ENCODE results near the gene CERCAM. TPM values are rescaled to one million over a fixed set of nuclear protein-coding genes. Genes with fewer than 3 reads are reported as not detected.
A peak's percentile ranks its signal among the peaks of the same experiment; 100 is the strongest.

CERCAM gene
- total RNA-seq, 2 experiments from 2014 or later, result 3.3 to 3.5 TPM

GRCh38 chr9:128456613-128457061, 36.0 kb downstream of the CERCAM start:
- peaks cover 16% of the 10 kb centered on the region for H3K4me1 Mint-ChIP-seq (ENCODE audit: low read depth)
- intact Hi-C loops (cut with micrococcal nuclease), result no loop called here
- TF ChIP-seq CTCF (IDR thresholded peaks at IDR 0.05), result no peak
- ATAC-seq (peak; percentile 63), DNase-seq (peak; percentile 74)
- ChIA-PET CTCF (no interaction called here), POLR2A (interaction anchor here (1.1 kb wide), 1 partner anchor 10 kb away, joined by 3 read pairs; no protein-coding TSS in a partner anchor)
- H3K27me3 Mint-ChIP-seq, result no peaks in the 10 kb centered on the region
- H3K9me3 Mint-ChIP-seq, result no peaks in the 10 kb centered on the region
- H3K27ac Mint-ChIP-seq, result peak overlapping the region; percentile 88
- peaks cover 25% of the 10 kb centered on the region for H3K36me3 Mint-ChIP-seq (ENCODE audit: low read depth)
- peak overlapping the region; percentile 82 for H3K4me3 Mint-ChIP-seq

GRCh38 chr9:128457207-128457606, 36.5 kb downstream of the CERCAM start:
- intact Hi-C loops (cut with micrococcal nuclease), result no loop called here
- H3K9me3 Mint-ChIP-seq, result no peaks in the 10 kb centered on the region
- H3K27ac Mint-ChIP-seq, result peak overlapping the region; percentile 88
- H3K36me3 Mint-ChIP-seq (ENCODE audit: low read depth), result peaks cover 30% of the 10 kb centered on the region
- no peak for TF ChIP-seq CTCF (IDR thresholded peaks at IDR 0.05)
- DNase-seq, result no peak
- CTCF ChIA-PET, result interaction anchor here (1.2 to 1.4 kb wide), 3 partner anchors 19 to 361 kb away, joined by 3 read pairs; partner anchors contain the start of gene ENDOG
- peaks cover 16% of the 10 kb centered on the region for H3K4me1 Mint-ChIP-seq (ENCODE audit: low read depth)
- no peaks in the 10 kb centered on the region for H3K27me3 Mint-ChIP-seq
- no peak for ATAC-seq
- POLR2A ChIA-PET, result interaction anchor here (0.6 to 1.1 kb wide), 5 partner anchors 9 to 946 kb away, joined by 3 to 4 read pairs (median 3); partner anchors contain the start of genes GLE1 and ZDHHC12
- peak overlapping the region; percentile 82 for H3K4me3 Mint-ChIP-seq

GRCh38 chr9:128459011-128459410, 38.4 kb downstream of the CERCAM start:
- H3K9me3 Mint-ChIP-seq, result no peaks in the 10 kb centered on the region
- H3K36me3 Mint-ChIP-seq (ENCODE audit: low read depth), result peaks cover 41% of the 10 kb centered on the region
- no peak overlapping the region for H3K4me3 Mint-ChIP-seq
- ChIA-PET CTCF (no interaction called here), POLR2A (interaction anchor here (0.7 kb wide), 1 partner anchor 218 kb away, joined by 3 read pairs; no protein-coding TSS in a partner anchor)
- peaks cover 16% of the 10 kb centered on the region for H3K4me1 Mint-ChIP-seq (ENCODE audit: low read depth)
- DNase-seq (no peak), ATAC-seq (no peak)
- no peak overlapping the region for H3K27ac Mint-ChIP-seq
- TF ChIP-seq CTCF (IDR thresholded peaks at IDR 0.05), result no peak
- no peaks in the 10 kb centered on the region for H3K27me3 Mint-ChIP-seq
- intact Hi-C loops (cut with micrococcal nuclease), result no loop called here

DNA sequence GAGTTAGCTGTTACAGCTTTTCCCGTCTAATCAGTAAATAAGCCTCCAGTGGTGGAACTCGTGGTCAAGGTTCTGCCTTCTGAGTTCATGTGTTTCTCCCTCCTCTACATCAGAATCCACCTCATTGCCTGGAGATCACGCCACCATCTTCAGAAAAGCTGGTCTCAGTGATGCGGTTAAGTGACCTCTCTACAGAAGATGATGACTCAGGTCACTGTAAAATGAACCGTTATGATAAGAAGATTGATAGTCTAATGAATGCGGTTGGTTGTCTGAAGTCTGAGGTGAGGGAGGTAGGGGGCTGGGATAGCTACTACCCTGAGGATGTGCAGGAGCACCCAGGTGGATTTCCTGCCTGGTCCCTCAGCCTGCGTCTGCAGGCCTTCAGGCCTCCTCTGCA, 48.4 kb downstream of the CERCAM start:
- Mint-ChIP-seq H3K4me1 (ENCODE audit: low read depth) (no peaks in the 10 kb centered on the region), H3K9me3 (no peaks in the 10 kb centered on the region), H3K27me3 (no peaks in the 10 kb centered on the region), H3K36me3 (ENCODE audit: low read depth) (peaks cover 35% of the 10 kb centered on the region), H3K4me3 (no peak overlapping the region), H3K27ac (no peak overlapping the region)
- TF ChIP-seq CTCF (IDR thresholded peaks at IDR 0.05), result no peak
- ATAC-seq (no peak), DNase-seq (no peak)
- ChIA-PET POLR2A (no interaction called here), CTCF (interaction anchor here (0.7 kb wide), 1 partner anchor 146 kb away, joined by 3 read pairs; no protein-coding TSS in a partner anchor)
- intact Hi-C loops (cut with micrococcal nuclease), result no loop called here

DNA sequence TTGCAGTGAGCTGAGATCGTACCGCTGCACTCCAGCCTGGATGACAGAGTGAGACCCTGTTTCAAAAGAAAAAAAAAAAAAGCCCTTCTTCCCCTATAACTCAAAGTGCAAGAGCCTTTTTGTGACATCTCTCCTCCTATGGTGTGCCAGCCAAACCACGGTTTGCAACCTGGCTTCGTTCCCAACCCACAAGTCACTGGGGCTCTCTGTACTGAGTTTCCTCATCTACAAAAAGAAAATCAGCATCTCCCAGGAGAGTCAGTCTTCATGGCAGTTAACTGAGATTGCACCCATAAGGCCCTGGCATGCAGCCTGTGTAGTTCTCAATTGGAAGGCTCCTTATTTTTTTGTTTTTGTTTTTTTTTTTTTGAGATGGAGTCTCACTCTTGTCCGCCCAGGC, 49.9 kb downstream of the CERCAM start:
- peaks cover 40% of the 10 kb centered on the region for H3K36me3 Mint-ChIP-seq (ENCODE audit: low read depth)
- peak; percentile 30 for ATAC-seq

More for the DNA sequence above, 49.9 kb downstream of the CERCAM start:
- DNase-seq, result peak; percentile 12
- Mint-ChIP-seq H3K4me1 (ENCODE audit: low read depth) (no peaks in the 10 kb centered on the region), H3K4me3 (no peak overlapping the region), H3K9me3 (no peaks in the 10 kb centered on the region), H3K27ac (no peak overlapping the region), H3K27me3 (no peaks in the 10 kb centered on the region)
- CTCF ChIA-PET, result interaction anchor here (0.7 kb wide), 1 partner anchor 21 kb away, joined by 3 read pairs; no protein-coding TSS in a partner anchor
- no peak for TF ChIP-seq CTCF (IDR thresholded peaks at IDR 0.05)
- POLR2A ChIA-PET, result no interaction called here
- intact Hi-C loops (cut with micrococcal nuclease), result no loop called here
